ENCODE results near the gene TESK1.

GRCh38 chr9:35555881-35556280 is 49.2 kb upstream of the TESK1 start:
- TF ChIP-seq CTCF (IDR thresholded peaks at IDR 0.05), result no peak
- no peak for TF ChIP-seq ZFX (IDR thresholded peaks at IDR 0.05; ENCODE audit: borderline replicate concordance)

All from 22Rv1 (cell line).